Adrenal gland (tissue), 5 donors: ENCODE results near the gene DLGAP5.

Source experiments
- CTCF ChIP-seq, 6 experiments: fragments of 450-650 bp in 4 of 6; fragments of 200-600 bp in 2 of 6; sonication (generic) in 1 of 6; IDR thresholded peaks; 1 replicate in 5 of 6; 2 replicates in 1 of 6; pipeline versions ENCODE4 v1.5.1 to v1.8.0; 2016 to 2021; ENCODE audit warnings: antibody characterized with exemption in 6 of 6, mild to moderate bottlenecking in 2 of 6, moderate library complexity in 1 of 6
- POLR2A ChIP-seq, 2 donors: fragments of 450-650 bp; IDR thresholded peaks; one replicate each; pipeline ENCODE4 v1.6.1; 2017; ENCODE audit warnings: antibody characterized with exemption in 2 of 2, mild to moderate bottlenecking in 2 of 2, moderate library complexity in 1 of 2
- donor health status: DM: no; HTN: no; CAD: no.

DNA sequence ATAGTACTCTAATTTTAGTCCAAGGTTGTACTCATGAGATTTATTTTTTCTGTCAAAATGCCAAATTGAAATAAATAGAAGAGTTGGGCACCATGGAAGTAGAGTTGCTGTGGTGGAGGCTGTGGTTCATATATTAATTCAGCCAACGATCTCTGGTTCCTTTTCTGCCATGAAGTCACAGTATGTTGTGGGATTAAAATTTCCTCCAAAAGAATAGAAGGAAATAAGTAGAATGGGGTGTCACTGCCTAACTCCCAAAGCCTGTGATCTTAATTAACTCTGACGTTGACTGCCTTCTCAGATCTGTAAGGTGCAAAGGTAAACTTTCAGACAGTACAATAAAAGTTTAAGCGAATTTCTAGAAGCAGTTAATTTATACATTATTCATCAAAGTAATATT, 42.2 kb upstream of the DLGAP5 start:
- TF ChIP-seq CTCF (IDR thresholded peaks at IDR 0.05): no peak
- no peak for TF ChIP-seq POLR2A (IDR thresholded peaks at IDR 0.05)
